ENCODE data around the gene DHX58. TPM values are rescaled to one million over a fixed set of nuclear protein-coding genes. Genes with fewer than 3 reads are reported as not detected.

The DHX58 gene
- total and polyA plus RNA-seq, 4 donors, result 4.0 to 21.9 (median 12.2) TPM

DNA sequence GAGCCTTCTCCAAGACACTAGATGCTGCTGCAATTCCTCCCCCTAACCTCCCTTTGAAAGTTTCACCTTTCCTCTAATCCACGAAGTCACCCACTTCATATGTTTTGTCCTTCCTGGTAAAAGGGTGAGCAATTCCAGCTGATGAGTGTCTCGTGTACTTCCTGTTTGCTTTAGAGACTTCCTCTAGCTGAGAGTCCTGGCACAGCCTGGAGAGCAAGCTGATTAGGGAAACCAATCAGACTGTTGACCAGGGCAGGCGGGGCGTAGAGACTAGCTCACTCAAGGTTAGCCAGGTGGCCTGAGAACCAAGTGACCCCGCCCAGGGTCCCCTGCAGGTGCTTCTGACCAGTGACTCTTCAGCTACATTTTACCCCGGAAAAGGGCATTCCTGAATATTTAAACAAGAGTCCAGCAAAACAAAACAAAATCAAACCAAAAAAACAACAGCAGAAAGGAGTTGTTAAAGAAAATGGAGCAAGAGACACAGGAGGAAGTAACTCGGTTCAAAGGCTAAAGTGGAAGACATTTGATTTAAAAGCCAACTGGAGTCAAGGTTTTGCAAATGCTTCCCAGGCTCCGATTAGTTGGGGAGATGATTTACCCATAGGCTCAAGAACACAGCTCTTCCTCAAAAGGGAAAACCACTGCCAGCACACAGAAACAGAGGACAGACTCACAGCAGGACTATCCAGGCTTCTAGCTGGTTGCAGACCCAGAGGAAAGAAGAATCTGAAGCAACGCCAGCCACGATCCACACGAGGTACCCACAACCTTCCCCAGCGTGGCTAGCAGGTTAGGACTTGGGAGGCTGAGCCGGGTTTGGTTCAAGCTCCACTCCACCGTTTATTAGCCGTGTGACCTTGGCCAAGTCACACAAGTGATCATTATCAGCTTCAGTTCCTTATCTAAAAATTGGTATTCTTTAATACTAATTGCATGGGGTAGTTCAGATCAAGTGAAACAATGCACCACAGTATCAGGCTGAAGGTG, 23.4 kb upstream of the DHX58 start:
- Histone ChIP-seq H3K4me3 (ENCODE audit: low read depth in 1 of 3, low read length in 3 of 3) (peak overlapping the region; percentile 35 to 41 (median 36)), H3K36me3 (ENCODE audit: control insufficient read depth in 4 of 4, insufficient read depth in 3 of 4, low read depth in 1 of 4, low read length in 3 of 4) (no peaks in the 10 kb centered on the region), H3K27me3 (ENCODE audit: control insufficient read depth in 4 of 4, insufficient read depth in 4 of 4, low read length in 3 of 4) (no peaks in the 10 kb centered on the region), H3K9ac (ENCODE audit: low read depth in 1 of 2, low read length in 2 of 2) (no peak overlapping the region), H3K9me3 (ENCODE audit: control insufficient read depth in 4 of 4, low read length in 3 of 4) (no peaks in the 10 kb centered on the region), H3K4me1 (ENCODE audit: control insufficient read depth in 4 of 4, insufficient read depth in 4 of 4, low read length in 3 of 4) (peaks cover 14 to 42% (median 22%) of the 10 kb centered on the region in 4 donors), H3K27ac (ENCODE audit: low read depth in 1 of 2, low read length in 2 of 2) (peak overlapping the region; percentile 88 to 95)
- no peak for DNase-seq (ENCODE audit: low spot score)
- TF ChIP-seq, protein P1, sequence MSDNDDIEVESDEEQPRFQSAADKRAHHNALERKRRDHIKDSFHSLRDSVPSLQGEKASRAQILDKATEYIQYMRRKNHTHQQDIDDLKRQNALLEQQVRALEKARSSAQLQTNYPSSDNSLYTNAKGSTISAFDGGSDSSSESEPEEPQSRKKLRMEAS (IDR thresholded peaks at IDR 0.05), result peak; percentile 96
- TF ChIP-seq EGR1 (IDR thresholded peaks at IDR 0.05; ENCODE audit: low read depth in 2 of 2), result peak; percentile 48 to 74
- TF ChIP-seq FOXA1 (IDR thresholded peaks at IDR 0.05), result peak; percentile 86
- TF ChIP-seq, protein P2, sequence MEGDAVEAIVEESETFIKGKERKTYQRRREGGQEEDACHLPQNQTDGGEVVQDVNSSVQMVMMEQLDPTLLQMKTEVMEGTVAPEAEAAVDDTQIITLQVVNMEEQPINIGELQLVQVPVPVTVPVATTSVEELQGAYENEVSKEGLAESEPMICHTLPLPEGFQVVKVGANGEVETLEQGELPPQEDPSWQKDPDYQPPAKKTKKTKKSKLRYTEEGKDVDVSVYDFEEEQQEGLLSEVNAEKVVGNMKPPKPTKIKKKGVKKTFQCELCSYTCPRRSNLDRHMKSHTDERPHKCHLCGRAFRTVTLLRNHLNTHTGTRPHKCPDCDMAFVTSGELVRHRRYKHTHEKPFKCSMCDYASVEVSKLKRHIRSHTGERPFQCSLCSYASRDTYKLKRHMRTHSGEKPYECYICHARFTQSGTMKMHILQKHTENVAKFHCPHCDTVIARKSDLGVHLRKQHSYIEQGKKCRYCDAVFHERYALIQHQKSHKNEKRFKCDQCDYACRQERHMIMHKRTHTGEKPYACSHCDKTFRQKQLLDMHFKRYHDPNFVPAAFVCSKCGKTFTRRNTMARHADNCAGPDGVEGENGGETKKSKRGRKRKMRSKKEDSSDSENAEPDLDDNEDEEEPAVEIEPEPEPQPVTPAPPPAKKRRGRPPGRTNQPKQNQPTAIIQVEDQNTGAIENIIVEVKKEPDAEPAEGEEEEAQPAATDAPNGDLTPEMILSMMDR (IDR thresholded peaks at IDR 0.05; ENCODE audit: low read depth, low read length, missing input control), result no peak
- peak; percentile 91 for TF ChIP-seq SP1 (IDR thresholded peaks at IDR 0.05)
- TF ChIP-seq RAD21 (IDR thresholded peaks at IDR 0.05), result peak; percentile 40 to 54
- TF ChIP-seq YY1 (IDR thresholded peaks at IDR 0.05), result peak; percentile 49
- no peak for TF ChIP-seq HNF4G (IDR thresholded peaks at IDR 0.05)
- TF ChIP-seq, protein P3, sequence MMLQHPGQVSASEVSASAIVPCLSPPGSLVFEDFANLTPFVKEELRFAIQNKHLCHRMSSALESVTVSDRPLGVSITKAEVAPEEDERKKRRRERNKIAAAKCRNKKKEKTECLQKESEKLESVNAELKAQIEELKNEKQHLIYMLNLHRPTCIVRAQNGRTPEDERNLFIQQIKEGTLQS (IDR thresholded peaks at IDR 0.05), result peak; percentile 70
- TF ChIP-seq GABPA (IDR thresholded peaks at IDR 0.05 in 1 of 2, conservative IDR thresholded peaks at IDR 0.05 in 1 of 2), result peak; percentile 75 to 91
- peak; percentile 85 to 90 for TF ChIP-seq RXRA (IDR thresholded peaks at IDR 0.05)
- peak; percentile 64 to 72 for TF ChIP-seq HNF4A (conservative IDR thresholded peaks at IDR 0.05)
- peak; percentile 47 for TF ChIP-seq FOXA2 (IDR thresholded peaks at IDR 0.05)
- TF ChIP-seq NR2F2 (IDR thresholded peaks at IDR 0.05), result peak; percentile 91
- TF ChIP-seq, protein P4, sequence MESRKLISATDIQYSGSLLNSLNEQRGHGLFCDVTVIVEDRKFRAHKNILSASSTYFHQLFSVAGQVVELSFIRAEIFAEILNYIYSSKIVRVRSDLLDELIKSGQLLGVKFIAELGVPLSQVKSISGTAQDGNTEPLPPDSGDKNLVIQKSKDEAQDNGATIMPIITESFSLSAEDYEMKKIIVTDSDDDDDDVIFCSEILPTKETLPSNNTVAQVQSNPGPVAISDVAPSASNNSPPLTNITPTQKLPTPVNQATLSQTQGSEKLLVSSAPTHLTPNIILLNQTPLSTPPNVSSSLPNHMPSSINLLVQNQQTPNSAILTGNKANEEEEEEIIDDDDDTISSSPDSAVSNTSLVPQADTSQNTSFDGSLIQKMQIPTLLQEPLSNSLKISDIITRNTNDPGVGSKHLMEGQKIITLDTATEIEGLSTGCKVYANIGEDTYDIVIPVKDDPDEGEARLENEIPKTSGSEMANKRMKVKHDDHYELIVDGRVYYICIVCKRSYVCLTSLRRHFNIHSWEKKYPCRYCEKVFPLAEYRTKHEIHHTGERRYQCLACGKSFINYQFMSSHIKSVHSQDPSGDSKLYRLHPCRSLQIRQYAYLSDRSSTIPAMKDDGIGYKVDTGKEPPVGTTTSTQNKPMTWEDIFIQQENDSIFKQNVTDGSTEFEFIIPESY (IDR thresholded peaks at IDR 0.05), result peak; percentile 19
- no peak for TF ChIP-seq TAF1 (conservative IDR thresholded peaks at IDR 0.05)
- TF ChIP-seq, protein P5, sequence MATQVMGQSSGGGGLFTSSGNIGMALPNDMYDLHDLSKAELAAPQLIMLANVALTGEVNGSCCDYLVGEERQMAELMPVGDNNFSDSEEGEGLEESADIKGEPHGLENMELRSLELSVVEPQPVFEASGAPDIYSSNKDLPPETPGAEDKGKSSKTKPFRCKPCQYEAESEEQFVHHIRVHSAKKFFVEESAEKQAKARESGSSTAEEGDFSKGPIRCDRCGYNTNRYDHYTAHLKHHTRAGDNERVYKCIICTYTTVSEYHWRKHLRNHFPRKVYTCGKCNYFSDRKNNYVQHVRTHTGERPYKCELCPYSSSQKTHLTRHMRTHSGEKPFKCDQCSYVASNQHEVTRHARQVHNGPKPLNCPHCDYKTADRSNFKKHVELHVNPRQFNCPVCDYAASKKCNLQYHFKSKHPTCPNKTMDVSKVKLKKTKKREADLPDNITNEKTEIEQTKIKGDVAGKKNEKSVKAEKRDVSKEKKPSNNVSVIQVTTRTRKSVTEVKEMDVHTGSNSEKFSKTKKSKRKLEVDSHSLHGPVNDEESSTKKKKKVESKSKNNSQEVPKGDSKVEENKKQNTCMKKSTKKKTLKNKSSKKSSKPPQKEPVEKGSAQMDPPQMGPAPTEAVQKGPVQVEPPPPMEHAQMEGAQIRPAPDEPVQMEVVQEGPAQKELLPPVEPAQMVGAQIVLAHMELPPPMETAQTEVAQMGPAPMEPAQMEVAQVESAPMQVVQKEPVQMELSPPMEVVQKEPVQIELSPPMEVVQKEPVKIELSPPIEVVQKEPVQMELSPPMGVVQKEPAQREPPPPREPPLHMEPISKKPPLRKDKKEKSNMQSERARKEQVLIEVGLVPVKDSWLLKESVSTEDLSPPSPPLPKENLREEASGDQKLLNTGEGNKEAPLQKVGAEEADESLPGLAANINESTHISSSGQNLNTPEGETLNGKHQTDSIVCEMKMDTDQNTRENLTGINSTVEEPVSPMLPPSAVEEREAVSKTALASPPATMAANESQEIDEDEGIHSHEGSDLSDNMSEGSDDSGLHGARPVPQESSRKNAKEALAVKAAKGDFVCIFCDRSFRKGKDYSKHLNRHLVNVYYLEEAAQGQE (IDR thresholded peaks at IDR 0.05), result peak; percentile 63
- peak; percentile 58 to 64 for TF ChIP-seq JUND (IDR thresholded peaks at IDR 0.05)
- WGBS, result 22% methylated on average over 15 of the region's 15 CpGs
